ENCODE results near the gene PFDN6.
A peak's percentile ranks its signal among the peaks of the same experiment; 100 is the strongest.

Gene PFDN6

GRCh38 chr6:33295621-33296369 is 6.4 kb downstream of the PFDN6 start:
- no peak for DNase-seq (ENCODE audit: low read depth)

- no peak for DNase-seq (ENCODE audit: low read depth)
These were observed 7.5 kb downstream of the PFDN6 start for GRCh38 chr6:33296797-33297405.

GRCh38 chr6:33297406-33297955 is 8.1 kb downstream of the PFDN6 start:
- no peak for DNase-seq (ENCODE audit: low read depth)

- DNase-seq (ENCODE audit: low read depth) = peak; percentile 92
These were observed 8.8 kb downstream of the PFDN6 start for GRCh38 chr6:33297956-33298772.

- peak; percentile 73 for DNase-seq (ENCODE audit: low read depth)
These were observed 9.4 kb downstream of the PFDN6 start, which contains the start of gene RGL2 for GRCh38 chr6:33298773-33299236. Gene RGL2 (minus strand): TSS chr6:33298942. CDS start chr6:33298610, 332 bp downstream.

- DNase-seq (ENCODE audit: low read depth) = peak; percentile 93
These were observed 10.0 kb downstream of the PFDN6 start for GRCh38 chr6:33299237-33299944.

- DNase-seq (ENCODE audit: low read depth) = no peak
These were observed 12.5 kb downstream of the PFDN6 start for GRCh38 chr6:33301877-33302276.

- DNase-seq (ENCODE audit: low read depth) = no peak
These were observed 14.8 kb downstream of the PFDN6 start for GRCh38 chr6:33304216-33304615.

- no peak for DNase-seq (ENCODE audit: low read depth)
These were observed 15.7 kb downstream of the PFDN6 start for GRCh38 chr6:33305052-33305451.

- no peak for DNase-seq (ENCODE audit: low read depth)
These were observed 17.0 kb downstream of the PFDN6 start for GRCh38 chr6:33306356-33306755.

GRCh38 chr6:33312361-33313104 is 23.1 kb downstream of the PFDN6 start:
- DNase-seq (ENCODE audit: low read depth) = peak; percentile 68

GRCh38 chr6:33313105-33313708 is 23.8 kb downstream of the PFDN6 start:
- peak; percentile 43 for DNase-seq (ENCODE audit: low read depth)

GRCh38 chr6:33313709-33314514 is 24.5 kb downstream of the PFDN6 start, which contains the start of gene TAPBP:
Gene TAPBP (minus strand): TSS chr6:33314078. CDS start chr6:33314041, 37 bp downstream.
- peak; percentile 76 for DNase-seq (ENCODE audit: low read depth)

GRCh38 chr6:33314515-33314942 is 25.1 kb downstream of the PFDN6 start:
- DNase-seq (ENCODE audit: low read depth) = peak; percentile 86

- DNase-seq (ENCODE audit: low read depth) = peak; percentile 31
These were observed 25.8 kb downstream of the PFDN6 start for GRCh38 chr6:33314943-33315792.

GRCh38 chr6:33315793-33316602 is 26.6 kb downstream of the PFDN6 start:
- no peak for DNase-seq (ENCODE audit: low read depth)

- no peak for DNase-seq (ENCODE audit: low read depth)
These were observed 27.4 kb downstream of the PFDN6 start for GRCh38 chr6:33316603-33317418.
